Loucy (cell line): Measurements from ENCODE around the gene LINC00237.

Source experiments
- CTCF ChIP-seq: fragments of 200-600 bp; sonication (generic); conservative IDR thresholded peaks from 2 replicates; pipeline ENCODE4 v1.5.1; 2014; ENCODE audit warnings: mild to moderate bottlenecking, antibody characterized with exemption, low read length
- EZH2phosphoT487 ChIP-seq: fragments of 200-600 bp; IDR thresholded peaks from 2 replicates; pipeline ENCODE4 v1.6.1; 2018; ENCODE audit warnings: antibody characterized with exemption, mild to moderate bottlenecking, moderate library complexity, borderline replicate concordance

- TF ChIP-seq CTCF (no peak), EZH2phosphoT487 (no peak)
Observed at GRCh38 chr20:21087862-21088540, 18.2 kb downstream of the LINC00237 start.
